NB4 (cell line): ENCODE data around the gene HMG20B.

Experiments
- POLR2A ChIP-seq: IDR thresholded peaks from 2 replicates; pipeline ENCODE4 v1.6.1; 2011; ENCODE audit warnings: mild to moderate bottlenecking; ENCODE audit not compliant: insufficient read length; ENCODE audit errors: extremely low read depth
- TF ChIP-seq, protein P1 (sequence below): IDR thresholded peaks from one replicate; pipeline ENCODE4 v1.5.1; 2012; ENCODE audit warnings: low read depth, low read length

DNA sequence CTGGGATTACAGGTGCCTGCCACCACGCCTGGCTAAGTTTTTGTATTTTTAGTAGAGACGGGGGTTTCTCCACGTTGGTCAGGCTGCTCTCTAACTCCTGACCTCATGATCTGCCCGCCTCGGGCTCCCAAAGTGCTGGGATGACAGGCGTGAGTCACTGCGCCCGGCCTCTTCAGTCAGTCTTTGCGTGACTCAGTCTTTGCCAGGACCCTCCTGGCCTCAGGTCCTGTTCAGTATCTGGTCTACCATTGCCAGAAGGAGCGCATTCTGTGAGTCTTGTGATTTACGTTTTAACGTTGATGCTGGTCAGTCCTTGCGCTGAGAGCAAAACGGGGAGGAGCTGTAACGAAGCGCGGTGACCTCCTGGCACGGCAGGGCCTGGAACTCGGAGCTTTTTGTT lies 7.6 kb upstream of the HMG20B start:
- TF ChIP-seq, protein P1, sequence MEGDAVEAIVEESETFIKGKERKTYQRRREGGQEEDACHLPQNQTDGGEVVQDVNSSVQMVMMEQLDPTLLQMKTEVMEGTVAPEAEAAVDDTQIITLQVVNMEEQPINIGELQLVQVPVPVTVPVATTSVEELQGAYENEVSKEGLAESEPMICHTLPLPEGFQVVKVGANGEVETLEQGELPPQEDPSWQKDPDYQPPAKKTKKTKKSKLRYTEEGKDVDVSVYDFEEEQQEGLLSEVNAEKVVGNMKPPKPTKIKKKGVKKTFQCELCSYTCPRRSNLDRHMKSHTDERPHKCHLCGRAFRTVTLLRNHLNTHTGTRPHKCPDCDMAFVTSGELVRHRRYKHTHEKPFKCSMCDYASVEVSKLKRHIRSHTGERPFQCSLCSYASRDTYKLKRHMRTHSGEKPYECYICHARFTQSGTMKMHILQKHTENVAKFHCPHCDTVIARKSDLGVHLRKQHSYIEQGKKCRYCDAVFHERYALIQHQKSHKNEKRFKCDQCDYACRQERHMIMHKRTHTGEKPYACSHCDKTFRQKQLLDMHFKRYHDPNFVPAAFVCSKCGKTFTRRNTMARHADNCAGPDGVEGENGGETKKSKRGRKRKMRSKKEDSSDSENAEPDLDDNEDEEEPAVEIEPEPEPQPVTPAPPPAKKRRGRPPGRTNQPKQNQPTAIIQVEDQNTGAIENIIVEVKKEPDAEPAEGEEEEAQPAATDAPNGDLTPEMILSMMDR, result no peak
- TF ChIP-seq POLR2A, result no peak
